GM19099 (cell line): ENCODE data around the gene TAS2R38.

Experiments used
- POLR2A ChIP-seq: IDR thresholded peaks from 3 replicates; pipeline ENCODE4 v1.6.1; 2011; ENCODE audit warnings: low read depth; ENCODE audit not compliant: insufficient read length; ENCODE audit errors: extremely low read depth

The TAS2R38 gene

GRCh38 chr7:141990011-141990725, 16.6 kb upstream of the TAS2R38 start:
- no peak for TF ChIP-seq POLR2A

- no peak for TF ChIP-seq POLR2A
These were observed 13.3 kb upstream of the TAS2R38 start for GRCh38 chr7:141986923-141987322.

- no peak for TF ChIP-seq POLR2A
These were observed 6.0 kb upstream of the TAS2R38 start for GRCh38 chr7:141979568-141979967.

GRCh38 chr7:141978351-141978750, 4.8 kb upstream of the TAS2R38 start:
- no peak for TF ChIP-seq POLR2A

- TF ChIP-seq POLR2A, result no peak
These were observed 3.1 kb upstream of the TAS2R38 start for GRCh38 chr7:141976524-141977245.

- no peak for TF ChIP-seq POLR2A
These were observed 2.4 kb upstream of the TAS2R38 start for GRCh38 chr7:141975806-141976523.

- no peak for TF ChIP-seq POLR2A
These were observed 1.3 kb upstream of the TAS2R38 start for GRCh38 chr7:141974831-141975230.

- TF ChIP-seq POLR2A, result no peak
These were observed 12.7 kb downstream of the TAS2R38 start for GRCh38 chr7:141960687-141961422.

- TF ChIP-seq POLR2A, result no peak
These were observed 17.5 kb downstream of the TAS2R38 start for GRCh38 chr7:141956084-141956483.

GRCh38 chr7:141954334-141954733, 19.2 kb downstream of the TAS2R38 start:
- no peak for TF ChIP-seq POLR2A

GRCh38 chr7:141952461-141952860, 21.1 kb downstream of the TAS2R38 start:
- TF ChIP-seq POLR2A, result no peak

- no peak for TF ChIP-seq POLR2A
These were observed 22.8 kb downstream of the TAS2R38 start for GRCh38 chr7:141950806-141951205.

GRCh38 chr7:141949911-141950310, 23.7 kb downstream of the TAS2R38 start:
- TF ChIP-seq POLR2A, result no peak

- TF ChIP-seq POLR2A, result no peak
These were observed 24.1 kb downstream of the TAS2R38 start for GRCh38 chr7:141949451-141949850.

- no peak for TF ChIP-seq POLR2A
These were observed 24.6 kb downstream of the TAS2R38 start for GRCh38 chr7:141949021-141949420.
